GM19463 (cell line): ENCODE data around the gene FEN1.

Experiments
- ATAC-seq: cut with Tn5 transposase; IDR thresholded peaks from one replicate; pipeline ENCODE4 v1.9.1; 2021; ENCODE audit warnings: mild to moderate bottlenecking, moderate library complexity; ENCODE audit not compliant: unreplicated experiment

The FEN1 gene

DNA sequence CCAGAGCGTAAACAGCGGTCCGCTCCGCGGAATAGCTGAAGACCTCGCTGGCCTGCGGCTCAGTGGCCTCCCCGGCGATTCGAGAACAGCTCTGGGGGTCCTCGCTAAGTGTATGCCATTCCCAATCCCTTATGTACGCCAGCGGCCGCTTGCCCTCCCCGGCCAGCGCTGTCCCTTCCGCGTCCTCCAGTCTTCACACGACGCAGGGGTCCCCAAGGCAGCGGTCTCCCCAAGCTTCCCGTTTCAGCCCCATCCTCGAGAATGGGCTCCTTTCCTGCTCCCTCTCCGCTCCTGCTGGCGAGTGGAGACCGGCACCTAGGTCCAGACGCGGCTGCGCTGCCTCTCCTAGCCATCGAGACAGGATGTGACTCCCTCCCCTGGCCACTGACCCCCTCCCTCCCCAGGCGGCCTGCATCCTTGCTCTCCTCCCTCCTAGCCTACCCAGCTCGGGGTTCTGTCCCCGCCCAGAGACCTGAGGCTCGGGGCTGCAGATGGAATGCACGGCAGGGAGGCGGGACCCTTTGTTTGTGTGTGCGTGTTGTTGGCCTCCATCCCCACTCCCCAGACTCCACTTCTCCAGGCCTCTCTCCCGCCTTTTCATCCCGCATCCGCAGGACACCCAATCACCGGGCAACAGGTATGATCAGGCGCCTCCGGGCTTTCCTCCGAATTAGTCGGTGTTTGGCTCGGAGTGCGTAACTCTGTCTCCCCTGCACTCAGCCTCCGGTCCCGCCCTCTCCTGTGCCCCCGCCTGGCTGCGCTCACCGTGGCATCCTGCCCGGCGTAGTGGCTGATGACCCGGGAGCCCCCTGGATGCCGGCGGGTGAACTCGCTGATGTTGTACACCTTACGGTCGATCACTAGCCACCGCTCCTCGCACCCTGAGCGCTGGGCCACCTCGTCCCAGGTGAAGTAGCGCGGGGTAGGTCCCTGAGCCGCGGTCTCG is 23.4 kb downstream of the FEN1 start:
- ATAC-seq, result peak; percentile 21

DNA sequence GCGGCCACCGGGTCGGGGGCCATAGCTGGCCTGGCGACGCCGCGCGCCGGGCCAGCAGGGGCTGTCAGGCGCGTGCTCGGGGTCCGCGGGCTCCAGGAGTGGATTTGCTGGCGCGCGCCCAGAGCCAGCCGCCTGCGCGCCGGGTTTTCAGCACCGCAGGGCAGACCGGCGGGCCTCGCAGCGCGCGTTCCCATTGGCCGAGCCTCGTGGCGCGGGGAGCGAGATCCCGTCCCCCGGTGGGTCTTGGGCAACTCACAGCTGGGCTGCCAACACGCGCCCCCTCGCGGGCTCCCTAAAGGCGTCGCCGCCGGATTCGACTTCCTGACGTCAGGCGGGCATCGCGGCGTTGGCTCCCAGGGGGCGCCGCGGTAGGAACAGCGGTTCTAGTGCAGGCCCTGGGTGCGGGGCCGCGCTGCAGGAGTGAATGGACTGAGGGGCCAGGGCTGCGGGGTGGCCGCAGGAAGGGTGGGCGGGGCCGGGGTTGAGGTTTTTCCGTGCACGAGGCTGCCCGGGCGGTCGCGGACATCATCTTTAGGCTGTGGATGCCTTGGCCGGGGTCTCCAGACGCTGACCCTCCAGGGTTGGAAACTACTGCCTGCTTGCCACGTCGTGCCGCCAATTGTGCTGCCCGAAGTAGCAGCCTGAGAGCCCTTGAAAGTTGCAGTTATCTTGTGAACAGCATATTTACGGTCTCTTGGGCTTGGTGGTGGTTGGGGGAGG is 24.2 kb downstream of the FEN1 start, which contains the start of gene FADS1:
Gene FADS1, minus strand, starts transcription at position 268 of the 720 bp plus-strand sequence. Its CDS starts 74 bp downstream, at position 194.
- ATAC-seq, result peak; percentile 62

DNA sequence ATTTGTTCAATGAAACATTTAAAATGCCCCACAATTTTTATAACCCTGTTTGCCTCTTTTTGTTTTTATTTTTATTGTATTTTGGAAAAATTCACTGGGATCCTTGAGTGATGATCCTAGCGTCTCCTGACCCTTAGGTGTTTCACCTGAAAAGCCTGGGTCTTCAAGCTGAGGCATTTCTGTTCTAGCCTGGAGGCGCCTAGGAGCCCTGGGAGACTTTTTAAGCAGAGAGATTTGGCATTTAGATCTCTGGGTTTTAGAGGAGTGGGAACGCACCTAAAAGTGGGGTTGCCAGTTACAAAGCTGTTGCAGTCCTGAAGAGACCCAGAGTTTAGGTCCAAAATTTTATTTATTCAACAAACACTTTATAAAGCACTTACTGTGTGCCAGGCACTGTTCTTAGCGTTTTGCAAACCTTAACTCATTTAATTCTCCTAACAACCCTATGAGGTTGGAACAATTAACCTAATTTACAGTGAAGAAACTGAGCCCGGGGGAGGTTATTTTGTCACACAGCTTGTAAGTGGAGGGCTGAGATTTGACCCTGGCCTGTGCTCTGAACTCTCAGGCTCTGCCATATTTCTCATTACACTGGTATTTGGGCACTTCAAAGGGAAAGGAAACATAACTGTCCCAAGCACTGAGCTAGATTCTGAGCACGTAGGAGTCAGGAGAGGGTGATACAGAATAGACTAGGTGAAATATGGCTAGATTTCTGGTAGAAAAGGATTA is 24.9 kb downstream of the FEN1 start:
- ATAC-seq, result no peak

DNA sequence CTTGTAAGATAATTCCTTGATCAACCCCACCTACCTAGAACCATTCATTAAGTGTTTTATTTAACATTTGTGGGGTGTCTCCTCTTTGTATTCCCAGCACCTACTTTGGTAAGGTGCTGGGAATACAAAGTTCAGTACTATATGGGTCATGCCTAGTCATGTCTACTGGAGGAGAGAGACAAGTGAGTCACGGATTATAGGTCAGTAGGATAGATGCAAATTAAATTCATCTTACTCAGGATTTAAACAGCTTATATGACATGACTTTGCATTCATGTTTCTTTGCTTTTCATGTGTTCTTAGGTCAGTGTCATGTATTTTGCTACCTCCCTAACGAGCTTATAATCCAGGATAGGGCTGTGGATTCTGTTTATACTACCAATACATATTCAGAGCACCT is 27.5 kb downstream of the FEN1 start:
- no peak for ATAC-seq

DNA sequence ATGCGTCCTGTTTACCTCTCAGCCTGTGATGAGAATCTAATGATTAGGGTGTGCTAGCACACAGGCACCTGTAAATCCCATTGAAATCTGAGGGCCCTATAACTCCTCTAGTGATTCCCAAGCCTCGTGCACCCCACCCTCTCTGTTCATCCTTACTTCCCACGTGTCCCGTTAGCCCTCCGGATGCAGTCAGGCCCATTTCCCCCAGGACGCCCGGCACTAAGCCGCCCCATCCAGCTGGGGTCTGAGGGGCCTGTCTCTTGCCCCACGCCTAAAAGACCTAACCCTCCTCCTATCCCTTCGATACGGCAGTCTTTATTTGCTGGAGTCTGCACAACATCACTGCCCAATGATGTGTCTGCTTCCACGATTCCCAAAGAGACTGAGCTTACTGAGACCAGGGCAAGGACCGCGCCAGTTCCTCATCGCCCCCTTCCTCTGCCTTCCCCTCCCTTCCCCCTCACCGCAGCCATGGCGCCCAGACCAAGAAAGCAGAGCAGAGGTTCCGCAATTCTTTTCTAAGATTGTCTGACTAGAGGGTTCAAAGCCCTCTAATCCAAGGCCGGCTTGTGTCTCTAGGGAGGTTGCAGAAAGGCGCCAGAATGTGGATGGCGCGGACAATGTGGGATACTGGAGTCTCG is 34.3 kb downstream of the FEN1 start:
- peak; percentile 2 for ATAC-seq

DNA sequence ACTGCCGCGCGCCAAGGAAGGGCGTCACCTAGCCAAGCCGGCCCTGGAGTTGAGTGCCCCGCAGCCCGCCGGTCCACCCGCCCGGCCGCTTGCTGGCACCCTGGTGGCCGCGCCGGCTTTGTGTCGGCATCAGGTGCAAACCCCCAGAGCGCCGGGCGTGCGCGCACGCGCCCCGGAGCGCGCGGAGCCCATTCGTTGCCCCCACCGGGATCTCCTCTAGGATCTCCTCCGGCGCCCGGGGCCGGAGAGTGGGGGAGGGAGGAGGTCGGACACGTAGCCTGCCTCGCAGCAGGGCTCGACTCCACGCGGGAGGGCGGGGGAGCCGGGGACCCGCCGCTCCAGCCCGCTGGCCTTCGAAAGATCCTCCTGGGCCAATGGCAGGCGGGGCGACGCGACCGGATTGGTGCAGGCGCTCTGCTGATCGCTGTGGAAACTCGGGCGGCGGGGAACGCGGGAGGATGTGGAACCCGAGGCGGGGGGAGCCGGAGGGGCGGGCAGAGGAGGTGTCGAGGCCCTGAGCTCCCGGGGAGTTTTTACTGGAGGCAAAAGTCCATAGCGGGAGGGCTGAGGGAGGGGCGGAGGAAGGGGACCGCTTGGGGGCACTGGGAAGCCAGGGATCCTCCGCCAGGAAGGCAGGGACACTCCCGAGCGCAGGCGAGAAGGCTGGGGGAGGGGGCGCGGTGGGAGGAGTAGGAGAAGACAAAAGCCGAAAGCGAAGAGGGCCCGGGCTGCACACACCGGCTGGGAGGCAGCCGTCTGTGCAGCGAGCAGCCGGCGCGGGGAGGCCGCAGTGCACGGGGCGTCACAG is 35.1 kb downstream of the FEN1 start, which contains the start of gene FADS2:
Gene FADS2, plus strand, starts transcription at position 730 of the 808 bp plus-strand sequence. CDS start 91 bp downstream, outside the sequence.
- peak; percentile 70 for ATAC-seq

DNA sequence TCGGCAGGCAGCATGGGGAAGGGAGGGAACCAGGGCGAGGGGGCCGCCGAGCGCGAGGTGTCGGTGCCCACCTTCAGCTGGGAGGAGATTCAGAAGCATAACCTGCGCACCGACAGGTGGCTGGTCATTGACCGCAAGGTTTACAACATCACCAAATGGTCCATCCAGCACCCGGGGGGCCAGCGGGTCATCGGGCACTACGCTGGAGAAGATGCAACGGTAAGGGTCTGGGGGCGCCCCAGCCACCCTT is 35.6 kb downstream of the FEN1 start:
- no peak for ATAC-seq

DNA sequence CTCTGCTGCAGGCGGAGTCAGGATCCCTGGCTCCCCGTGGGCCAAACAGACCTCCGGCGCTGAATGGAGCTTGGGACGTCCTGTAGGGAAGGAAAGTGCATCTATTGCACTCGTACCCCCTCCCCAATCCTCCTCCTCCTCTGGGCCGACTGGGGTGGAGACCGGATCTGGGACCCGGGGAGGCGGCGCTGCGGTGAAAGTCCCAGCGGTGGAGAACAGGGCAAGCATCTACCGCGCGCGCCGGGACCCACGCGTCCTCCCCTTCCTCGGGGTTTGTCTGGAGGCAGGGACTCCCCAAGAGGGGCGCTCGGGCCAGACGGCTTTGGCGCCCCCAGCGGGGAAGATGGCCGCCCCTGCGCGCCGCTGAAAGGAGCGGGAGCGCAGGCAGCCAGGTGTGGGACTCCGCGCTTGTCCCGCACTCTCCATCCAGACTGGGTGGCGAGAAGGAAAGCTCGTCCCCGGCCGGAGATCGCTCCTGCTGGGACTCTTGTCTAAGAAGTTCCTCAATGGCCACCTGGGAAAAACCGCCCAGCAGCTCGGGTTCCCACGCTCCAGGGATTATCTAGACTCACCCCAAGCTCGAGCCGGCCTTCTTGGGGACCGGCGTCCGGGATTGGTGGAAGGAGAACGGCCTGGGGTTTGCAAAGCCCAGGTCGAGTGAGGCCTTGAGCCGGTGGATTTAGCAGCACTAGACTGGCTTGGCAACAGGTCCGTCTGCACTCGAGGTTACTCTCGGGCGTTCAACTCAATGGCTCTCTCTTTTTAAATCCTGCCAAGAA is 36.1 kb downstream of the FEN1 start:
- ATAC-seq, result peak; percentile 30

DNA sequence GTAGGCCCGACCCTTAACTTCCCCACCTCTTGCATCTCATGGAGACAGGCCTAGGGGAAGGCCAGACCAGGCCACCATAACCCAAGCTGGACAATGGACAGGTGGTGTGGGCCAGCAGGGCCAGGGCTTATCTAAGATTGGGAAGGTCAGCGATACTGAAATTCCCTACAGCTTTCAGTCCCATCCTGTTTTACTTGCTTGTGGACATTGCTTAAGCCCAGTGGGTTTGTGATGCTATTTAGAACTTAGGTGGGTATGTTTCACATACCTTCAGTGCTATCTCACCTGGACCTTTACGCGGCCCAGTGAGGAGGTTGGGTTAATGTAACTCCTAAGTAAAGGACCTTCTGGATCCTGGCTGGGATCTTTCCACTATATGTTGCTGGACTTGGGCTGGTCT is 37.1 kb downstream of the FEN1 start:
- no peak for ATAC-seq

DNA sequence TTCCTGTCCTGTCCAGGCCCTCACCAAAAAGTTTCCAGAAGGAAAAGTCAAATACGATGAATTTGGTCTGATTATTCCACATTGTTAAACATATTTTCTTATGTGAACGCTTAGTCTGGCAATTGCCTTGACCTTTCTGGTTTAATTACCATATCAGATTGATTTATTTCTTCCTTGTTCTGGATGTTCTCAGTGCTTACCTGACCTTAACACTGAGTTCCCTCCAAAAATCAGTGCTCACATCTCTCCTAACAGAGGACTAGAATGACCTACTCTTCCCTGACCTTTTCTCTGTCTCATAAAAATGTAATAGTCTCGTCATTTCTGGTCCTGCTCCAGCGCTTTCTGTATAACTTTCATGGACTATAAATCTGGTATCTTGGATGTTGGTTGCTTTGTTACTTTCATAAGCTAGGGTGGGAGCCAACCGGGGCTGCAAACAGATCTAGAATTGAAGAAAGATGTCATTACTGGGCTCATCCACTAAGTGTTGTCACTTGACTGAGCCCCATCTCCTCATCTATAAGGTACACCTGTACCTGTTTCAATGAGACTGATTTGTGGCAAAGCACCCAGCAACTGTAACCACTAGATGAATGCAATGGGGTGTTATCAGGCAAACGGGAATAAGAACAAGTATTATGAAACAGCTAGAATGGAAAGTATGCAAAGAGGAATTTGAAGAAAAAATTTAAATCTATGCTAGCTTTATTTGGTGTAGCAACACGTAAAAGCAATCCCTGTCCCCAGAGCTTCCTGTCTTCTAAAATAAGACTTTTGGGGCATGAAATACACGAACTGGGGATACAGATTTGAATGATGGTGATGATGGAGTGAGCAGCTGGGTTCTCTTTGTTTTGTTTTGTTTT is 37.8 kb downstream of the FEN1 start:
- no peak for ATAC-seq

DNA sequence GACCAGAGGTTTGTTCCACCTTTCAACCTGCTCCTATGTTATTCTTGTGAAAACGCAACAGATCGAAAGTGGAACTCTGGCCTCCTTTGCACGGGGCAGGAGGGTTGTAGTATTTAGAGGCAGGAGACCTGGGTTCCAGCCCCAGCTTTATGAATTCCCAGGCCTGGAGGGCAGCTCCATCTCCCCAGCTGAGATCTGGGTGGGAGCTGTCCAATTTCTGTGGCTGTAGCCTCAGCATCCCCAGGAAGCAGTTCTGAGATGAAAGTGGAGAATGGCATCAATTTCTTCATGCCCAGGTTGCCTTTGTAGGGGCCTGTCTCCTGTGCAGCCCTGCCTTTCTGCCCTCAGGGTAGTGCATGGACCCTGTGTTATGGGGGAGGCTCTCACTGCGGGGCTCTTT is 39.5 kb downstream of the FEN1 start:
- no peak for ATAC-seq

DNA sequence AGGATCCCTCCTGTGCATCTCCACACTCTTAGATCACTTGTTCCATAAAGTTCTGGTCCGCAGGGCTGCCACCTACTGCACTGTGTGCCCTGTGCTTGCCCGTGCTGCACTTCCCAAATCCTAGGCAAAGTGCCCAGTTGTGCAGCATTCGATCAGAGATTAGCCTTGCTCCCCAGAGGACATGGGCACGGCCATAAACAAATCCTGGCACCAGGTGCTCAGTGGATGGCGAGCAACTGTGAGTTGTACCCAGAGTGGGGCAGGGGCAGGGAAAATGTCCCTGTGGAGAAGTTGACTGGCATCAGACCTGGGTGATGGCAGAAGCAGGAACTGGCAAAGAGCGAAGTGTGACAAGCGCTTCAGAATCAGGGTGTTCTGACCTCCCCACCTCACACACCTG is 40.0 kb downstream of the FEN1 start:
- ATAC-seq, result no peak

DNA sequence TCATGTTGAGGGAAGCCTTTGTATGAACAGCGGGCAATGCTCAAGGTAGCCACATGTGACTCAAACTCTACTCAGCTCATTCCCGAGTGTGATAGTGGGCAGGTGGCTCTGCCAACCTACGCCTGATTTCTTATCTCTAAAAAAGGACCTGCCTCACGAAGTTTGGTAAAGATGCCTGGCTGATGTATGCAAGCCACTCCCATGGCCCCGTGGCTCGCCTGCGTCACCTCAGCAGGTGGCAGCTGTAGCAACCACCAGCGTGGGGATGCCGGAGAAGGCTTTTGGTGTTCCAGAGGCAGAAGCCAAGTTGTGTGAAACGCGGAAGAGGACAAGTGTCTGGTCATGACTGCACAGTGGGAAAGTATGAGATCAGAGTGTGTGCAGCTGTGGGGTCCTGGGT is 40.8 kb downstream of the FEN1 start:
- no peak for ATAC-seq

DNA sequence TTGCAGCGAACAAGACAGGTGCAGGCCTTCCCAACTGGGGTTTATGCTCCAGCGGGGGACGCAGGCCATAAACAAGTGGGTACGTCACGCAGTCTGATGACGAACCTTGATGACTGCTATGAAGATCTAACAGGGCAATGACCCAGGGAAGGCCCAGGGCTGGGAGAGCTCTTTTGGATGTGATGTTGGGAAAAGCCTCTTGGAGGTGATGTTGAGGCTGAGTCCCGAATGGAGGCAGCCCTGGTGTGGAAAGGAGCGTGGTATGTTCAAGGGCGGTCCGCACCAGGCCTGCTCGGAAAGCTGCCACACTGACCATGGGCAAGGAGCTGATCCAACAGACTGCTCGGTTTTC is 41.2 kb downstream of the FEN1 start:
- ATAC-seq, result no peak

DNA sequence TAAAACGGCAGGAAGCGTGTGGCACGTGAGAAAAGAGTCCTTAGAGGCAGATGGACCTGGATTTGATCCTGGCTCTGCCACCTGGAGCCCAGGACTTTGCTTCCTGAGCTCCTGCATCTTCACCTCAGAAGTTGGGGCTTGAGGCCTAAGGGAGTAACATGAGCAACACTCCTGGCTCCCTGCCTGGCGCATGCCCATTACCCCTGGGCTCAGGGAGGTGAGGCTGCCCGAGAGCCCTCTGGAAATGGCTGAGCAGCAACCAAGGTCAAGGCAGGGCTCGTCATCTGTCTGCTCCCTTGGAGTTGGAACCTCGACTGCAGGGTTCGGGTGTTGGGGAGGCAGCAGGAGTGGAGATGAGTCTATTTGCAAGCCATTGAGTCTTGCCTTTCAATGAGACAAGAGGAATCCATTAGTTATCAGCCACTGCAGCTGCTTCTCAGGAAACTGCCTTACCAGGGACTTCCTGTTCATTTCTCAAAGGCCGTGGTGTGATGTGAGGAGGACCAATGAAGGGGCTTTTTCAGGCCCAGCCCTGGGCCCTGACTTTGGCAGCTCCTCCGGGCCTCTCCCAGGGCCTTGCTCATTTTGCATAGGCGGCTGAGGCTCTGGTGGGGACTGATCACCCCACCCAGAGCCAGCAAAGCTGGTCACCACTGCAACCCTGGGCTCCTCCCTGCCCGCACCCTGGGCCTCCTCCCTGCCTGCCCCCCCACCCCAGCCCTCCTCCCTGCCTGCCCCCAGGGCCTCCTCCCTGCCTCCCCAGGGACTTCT is 41.8 kb downstream of the FEN1 start:
- ATAC-seq, result peak; percentile 95

DNA sequence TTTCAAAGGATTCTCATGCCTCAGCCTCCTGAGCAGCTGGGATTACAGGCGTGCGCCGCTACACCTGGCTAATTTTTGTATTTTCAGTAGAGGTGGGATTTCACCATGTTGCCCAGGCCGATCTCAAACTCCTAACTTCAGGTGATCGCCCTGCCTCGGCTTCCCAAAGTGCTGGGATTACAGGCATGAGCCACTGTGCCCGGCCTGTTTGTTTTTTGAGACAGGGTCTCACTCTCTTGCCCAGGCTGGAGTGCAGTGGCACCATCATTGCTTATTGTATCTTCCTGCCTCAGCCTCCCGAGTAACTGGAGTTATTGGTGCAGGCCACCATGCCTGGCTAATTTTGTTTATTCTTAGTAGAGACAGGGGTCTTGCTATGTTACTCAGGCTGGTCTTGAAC is 43.5 kb downstream of the FEN1 start:
- no peak for ATAC-seq

DNA sequence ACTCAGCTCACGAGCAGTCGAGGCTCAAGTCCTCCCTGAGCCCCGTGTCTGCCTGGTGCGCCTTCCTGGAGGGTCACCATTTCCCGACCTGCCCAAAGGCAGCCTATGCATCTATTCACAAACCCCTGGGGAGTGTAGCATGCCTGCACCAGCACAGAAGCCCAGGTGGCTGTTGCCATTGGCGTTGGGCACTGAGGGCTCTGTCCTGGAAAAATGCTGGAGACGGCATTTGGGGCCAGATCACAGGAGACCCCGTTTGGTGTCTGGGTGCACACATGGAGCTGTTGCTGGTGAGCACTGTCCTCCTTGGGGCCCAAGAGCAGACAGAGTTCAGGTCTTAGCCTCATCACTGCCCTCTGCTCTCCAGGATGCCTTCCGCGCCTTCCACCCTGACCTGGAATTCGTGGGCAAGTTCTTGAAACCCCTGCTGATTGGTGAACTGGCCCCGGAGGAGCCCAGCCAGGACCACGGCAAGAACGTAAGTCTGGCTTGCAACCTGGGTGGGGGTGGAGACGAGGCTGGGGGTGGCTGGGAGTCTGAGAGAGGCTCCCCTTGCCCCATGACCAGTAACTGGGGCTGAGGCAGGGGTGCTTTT is 44.8 kb downstream of the FEN1 start:
- ATAC-seq, result no peak
